GM19397 (cell line): ENCODE data around the gene KLRC2.
"Not testable (repeated sequence)": the region's sequence is repeated elsewhere in the genome, so short reads cannot be mapped to it uniquely, and the experiment has no call there.

Source experiments
- ATAC-seq: cut with Tn5 transposase; IDR thresholded peaks from one replicate; pipeline ENCODE4 v1.9.1; 2021; ENCODE audit warnings: mild to moderate bottlenecking, moderate library complexity; ENCODE audit not compliant: unreplicated experiment

Gene KLRC2

GRCh38 chr12:10406725-10407124, 29.1 kb downstream of the KLRC2 start:
- ATAC-seq, result no peak

- no peak for ATAC-seq
Measured at GRCh38 chr12:10405294-10405693, 30.5 kb downstream of the KLRC2 start.

- ATAC-seq, result no peak
Measured at GRCh38 chr12:10404798-10405197, 31.0 kb downstream of the KLRC2 start.

- ATAC-seq, result no peak
Measured at GRCh38 chr12:10400829-10401228, 35.0 kb downstream of the KLRC2 start.

GRCh38 chr12:10398168-10398567, 37.6 kb downstream of the KLRC2 start:
- no peak for ATAC-seq

- no peak for ATAC-seq
Measured at GRCh38 chr12:10397296-10397695, 38.5 kb downstream of the KLRC2 start.

GRCh38 chr12:10396176-10396575, 39.6 kb downstream of the KLRC2 start:
- not testable (repeated sequence) for ATAC-seq

- peak; percentile 74 for ATAC-seq
Measured at GRCh38 chr12:10395390-10395998, 40.3 kb downstream of the KLRC2 start.

GRCh38 chr12:10394531-10395152, 41.2 kb downstream of the KLRC2 start:
- ATAC-seq, result not testable (repeated sequence)

- ATAC-seq, result no peak
Measured at GRCh38 chr12:10393291-10393690, 42.5 kb downstream of the KLRC2 start.

- peak; percentile 62 for ATAC-seq
Measured at GRCh38 chr12:10392394-10392930, 43.3 kb downstream of the KLRC2 start.

GRCh38 chr12:10390991-10391390, 44.8 kb downstream of the KLRC2 start:
- ATAC-seq, result not testable (repeated sequence)

GRCh38 chr12:10389904-10390303, 45.9 kb downstream of the KLRC2 start, which contains the start of gene KLRK1:
Gene KLRK1, minus strand, starts transcription at chr12:10390041. Its CDS starts 1,231 bp downstream, at chr12:10388810.
- no peak for ATAC-seq

- no peak for ATAC-seq
Measured at GRCh38 chr12:10388624-10389413, 47.0 kb downstream of the KLRC2 start.

GRCh38 chr12:10387498-10387897, 48.3 kb downstream of the KLRC2 start:
- ATAC-seq, result not testable (repeated sequence)

- no peak for ATAC-seq
Measured at GRCh38 chr12:10386857-10387256, 49.0 kb downstream of the KLRC2 start.

- no peak for ATAC-seq
Measured at GRCh38 chr12:10385166-10385613, 50.6 kb downstream of the KLRC2 start.

GRCh38 chr12:10384191-10384590, 51.6 kb downstream of the KLRC2 start:
- ATAC-seq, result no peak

- no peak for ATAC-seq
Measured at GRCh38 chr12:10381928-10382628, 53.7 kb downstream of the KLRC2 start.
